NCI-H128 (cell line): ENCODE results near the gene NDUFS5.
"Not testable (repeated sequence)": the region's sequence is repeated elsewhere in the genome, so short reads cannot be mapped to it uniquely, and the experiment has no call there.

Source experiments
- DNase-seq: peaks from one replicate; lab custom pipeline; 2025; ENCODE audit not compliant: unreplicated experiment; lab: John Stamatoyannopoulos, UW

NDUFS5 gene

GRCh38 chr1:39026051-39026865 is at the start of gene NDUFS5:
NDUFS5 (plus strand) TSS chr1:39026350; CDS start chr1:39028725, 2,375 bp downstream.
- peak; percentile 86 for DNase-seq

- DNase-seq = not testable (repeated sequence)
These were observed 48.5 kb upstream of the NDUFS5 start for GRCh38 chr1:38977399-38978244.

GRCh38 chr1:38978245-38978542 is 48.0 kb upstream of the NDUFS5 start:
- not testable (repeated sequence) for DNase-seq

- not testable (repeated sequence) for DNase-seq
These were observed 46.8 kb upstream of the NDUFS5 start for GRCh38 chr1:38979380-38979779.

- no peak for DNase-seq
These were observed 36.2 kb upstream of the NDUFS5 start for GRCh38 chr1:38989979-38990378.

DNA sequence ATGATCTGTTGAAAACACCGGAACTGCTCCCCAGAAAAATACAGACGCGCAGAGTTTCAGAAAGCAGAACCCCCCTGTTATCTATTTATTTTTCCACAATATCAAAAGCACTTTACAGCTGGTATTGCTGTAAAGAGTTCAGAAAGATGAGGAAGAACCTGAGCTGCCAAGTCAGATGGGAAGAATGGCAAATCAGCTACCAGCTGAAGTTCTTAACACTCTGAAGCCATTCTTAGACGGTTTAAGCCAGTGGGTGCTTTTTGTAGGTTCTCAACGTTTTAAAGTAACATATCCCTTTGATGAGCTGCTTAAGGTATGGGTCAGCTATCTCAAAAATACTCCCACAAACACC is 35.8 kb upstream of the NDUFS5 start:
- DNase-seq = no peak

DNA sequence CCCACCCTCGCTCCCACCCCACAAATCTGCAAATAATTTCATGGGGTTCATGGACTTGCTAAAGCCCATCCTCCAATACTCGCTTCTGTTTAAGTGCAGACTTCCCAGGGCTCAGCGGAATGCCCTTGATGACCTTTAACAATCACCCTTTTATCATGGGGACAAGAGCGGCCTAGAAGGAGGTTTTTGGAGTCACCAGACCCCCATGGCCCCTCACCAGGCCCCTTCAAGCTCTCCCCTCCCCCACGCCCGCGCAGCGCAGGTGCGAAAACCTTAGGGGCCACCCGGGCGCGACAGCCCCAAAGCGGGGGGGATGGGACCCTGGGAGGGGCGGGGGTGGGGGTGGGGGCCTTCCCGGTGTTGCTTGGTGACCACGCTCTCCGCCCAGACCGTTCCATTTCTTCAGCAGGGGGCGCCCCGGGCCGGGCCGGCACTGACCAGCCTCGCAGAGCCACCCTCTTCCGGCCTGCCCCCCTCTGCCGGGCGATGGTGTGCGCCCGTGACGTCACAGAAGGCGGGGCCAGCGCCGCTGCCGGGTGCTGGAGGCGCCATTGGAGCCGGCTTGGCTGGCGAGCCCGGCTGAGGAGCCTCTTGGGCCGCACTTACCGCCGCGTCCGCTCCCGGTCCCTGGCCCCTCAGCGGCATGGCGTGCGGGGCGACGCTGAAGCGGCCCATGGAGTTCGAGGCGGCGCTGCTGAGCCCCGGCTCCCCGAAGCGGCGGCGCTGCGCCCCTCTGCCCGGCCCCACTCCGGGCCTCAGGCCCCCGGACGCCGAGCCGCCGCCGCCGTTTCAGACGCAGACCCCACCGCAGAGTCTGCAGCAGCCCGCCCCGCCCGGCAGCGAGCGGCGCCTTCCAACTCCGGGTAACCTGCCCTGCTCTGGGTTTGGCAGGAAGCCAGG is 35.2 kb upstream of the NDUFS5 start, which contains the start of gene AKIRIN1:
TSS of gene AKIRIN1 (plus strand) at position 539 of the 900 bp plus-strand sequence. CDS start at position 644, 105 bp downstream.
- peak; percentile 96 for DNase-seq

DNA sequence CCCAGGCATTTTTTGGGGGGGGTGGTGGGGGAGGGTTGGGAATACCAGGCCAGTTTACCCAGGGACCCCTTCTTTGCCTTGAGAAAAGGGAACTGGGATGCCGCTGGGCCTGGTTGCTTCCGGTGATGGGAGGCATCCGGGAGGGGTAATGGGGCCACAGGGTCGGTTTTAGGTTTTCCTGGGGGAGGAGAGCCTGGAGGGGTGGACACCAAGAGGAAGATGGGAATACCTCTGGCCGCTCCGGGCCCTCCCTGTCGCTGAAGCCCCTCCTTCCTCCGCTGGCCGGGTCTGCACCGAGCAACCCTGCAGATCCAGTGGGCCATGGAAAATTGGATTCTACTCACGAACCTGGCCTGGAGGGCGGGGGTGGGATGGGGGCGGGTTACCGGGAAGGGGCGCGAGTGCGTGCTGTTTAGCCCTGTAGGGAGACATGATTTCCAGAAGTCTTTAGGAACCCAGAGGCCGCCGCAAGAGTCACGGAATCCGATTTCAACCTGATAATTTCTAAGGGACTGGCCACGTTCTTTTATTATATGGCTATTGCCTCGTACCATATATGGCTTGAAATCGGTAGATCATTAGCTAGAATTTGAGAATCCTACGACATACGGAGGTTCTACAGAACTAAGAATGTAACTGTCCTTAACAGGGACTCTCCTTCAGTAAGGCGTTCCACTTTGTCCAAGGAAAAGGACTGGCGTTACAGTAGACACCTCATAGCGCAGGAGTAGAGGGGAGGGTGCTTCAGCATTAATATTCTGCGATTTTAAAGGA is 34.3 kb upstream of the NDUFS5 start:
- DNase-seq = no peak

GRCh38 chr1:38992412-38993111 is 33.6 kb upstream of the NDUFS5 start:
- DNase-seq = no peak

DNA sequence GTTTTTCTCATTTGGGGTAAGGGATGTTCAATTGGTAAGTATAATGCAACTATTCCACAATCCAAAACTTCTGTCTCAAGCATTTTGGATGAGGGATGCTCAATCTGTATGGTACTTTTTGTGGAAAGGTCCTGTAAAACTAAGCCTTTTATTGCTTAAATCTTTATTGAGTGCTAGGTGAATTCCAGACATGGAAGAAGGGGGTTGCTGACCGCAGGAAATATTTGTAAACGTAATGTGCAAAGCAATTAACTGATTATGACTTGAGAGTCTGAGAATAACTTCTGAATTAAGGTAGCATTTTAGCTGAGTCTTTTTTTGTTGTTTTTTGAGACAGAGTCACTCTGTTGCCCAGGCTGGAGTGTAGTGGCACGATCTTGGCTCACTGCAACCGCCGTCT is 32.0 kb upstream of the NDUFS5 start:
- no peak for DNase-seq

DNA sequence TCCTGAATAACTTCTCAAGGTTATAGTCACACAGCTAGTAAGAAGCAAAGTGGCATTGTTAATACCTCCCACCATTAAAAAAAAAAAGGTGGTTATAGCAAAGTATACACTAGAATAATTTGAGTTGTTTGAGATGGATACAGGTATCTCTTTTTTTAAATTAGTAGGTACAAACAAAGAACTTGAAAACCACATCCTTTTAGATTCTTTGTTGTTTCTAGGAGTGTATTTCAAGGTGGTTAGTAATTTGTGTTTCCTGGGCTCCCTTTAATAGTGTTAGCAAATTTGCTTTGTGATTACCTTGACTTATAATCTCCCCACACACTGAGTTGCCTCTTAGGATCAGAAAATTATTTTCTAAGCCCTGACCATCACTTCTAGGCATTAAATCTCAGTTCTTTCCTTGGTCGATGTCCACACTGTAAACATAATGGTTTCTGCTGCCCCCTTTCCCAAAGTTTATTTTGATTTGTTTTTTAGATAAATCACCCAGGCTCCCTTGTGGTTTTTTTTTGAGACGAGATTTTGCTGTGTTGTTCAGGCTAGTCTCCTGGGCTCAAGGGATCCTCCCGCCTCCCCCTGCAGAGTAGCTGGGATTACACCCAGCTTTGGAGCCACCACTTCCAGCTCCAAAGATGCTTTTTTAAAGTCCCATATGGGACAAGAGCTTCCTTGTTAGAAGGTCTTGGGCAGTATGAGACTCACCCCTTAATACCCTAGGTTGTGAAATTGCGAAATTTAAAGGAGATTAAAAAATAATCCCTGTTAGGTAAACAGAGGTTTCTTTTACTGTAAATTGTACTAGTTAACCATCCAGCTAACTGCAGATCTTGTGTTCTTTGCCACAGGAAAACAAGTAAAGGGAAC is 28.9 kb upstream of the NDUFS5 start:
- DNase-seq = no peak

DNA sequence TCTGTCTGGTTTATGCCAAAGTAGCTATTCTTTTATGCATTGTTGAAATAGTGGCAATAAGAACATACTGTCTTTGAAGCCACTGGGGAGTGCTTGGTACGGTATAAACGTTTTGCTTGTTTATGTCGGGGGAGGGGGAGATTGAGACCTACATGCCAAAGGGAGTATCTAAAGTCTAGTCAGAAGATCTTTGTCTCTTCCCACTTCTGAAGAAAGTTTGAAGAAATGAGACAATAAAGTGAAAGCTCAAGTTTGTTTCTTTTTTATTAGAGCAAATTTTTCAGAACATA is 28.3 kb upstream of the NDUFS5 start:
- no peak for DNase-seq

GRCh38 chr1:39001516-39002421 is 24.4 kb upstream of the NDUFS5 start:
- no peak for DNase-seq

DNA sequence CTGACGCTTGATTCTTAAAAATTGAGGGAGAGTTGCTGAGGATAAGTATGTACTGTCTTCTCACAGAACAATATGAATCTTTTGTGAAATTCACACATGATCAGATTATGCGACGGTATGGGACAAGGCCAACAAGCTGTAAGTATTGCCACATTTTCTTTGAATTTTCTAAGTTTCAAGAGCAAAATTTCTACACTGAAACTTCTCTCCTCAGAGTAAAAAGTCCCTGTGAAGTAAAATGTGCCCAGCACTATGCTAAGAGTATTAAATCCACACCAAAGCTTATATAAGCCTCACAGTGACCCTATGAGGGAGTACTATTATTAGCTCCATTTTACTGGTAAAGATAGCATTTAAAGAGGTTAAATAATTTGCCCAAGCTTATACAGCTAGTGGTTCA is 22.9 kb upstream of the NDUFS5 start:
- DNase-seq = no peak

DNA sequence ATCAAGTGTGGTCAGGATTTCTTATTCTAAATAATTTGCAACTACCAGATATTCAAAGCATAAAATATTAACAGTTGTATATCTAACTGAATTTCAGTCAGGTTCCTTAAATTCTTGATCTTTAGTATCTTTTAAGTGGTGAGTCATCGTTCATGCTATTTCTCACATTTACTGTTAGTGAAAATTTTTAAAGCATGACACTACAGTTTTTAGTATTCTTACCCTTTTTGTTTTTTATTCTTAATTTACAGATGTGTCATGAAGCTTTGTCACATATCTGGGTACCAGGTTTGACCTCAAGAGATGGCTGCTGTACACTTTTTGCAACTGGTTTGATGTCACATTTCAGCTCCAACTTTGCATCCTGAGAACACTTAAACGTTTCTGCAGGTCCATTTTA is 22.4 kb upstream of the NDUFS5 start:
- no peak for DNase-seq

- DNase-seq = no peak
These were observed 19.9 kb upstream of the NDUFS5 start for GRCh38 chr1:39006287-39006686.

GRCh38 chr1:39006726-39007645 is 19.2 kb upstream of the NDUFS5 start:
- DNase-seq = no peak
